ENCODE results near the gene TTF1. TPM values are rescaled to one million over a fixed set of nuclear protein-coding genes. Genes with fewer than 3 reads are reported as not detected.

Gene TTF1
- total and polyA plus RNA-seq, 9 of the 15 experiments (the other 6 are each of a cell fraction or from before 2014, with no cell fraction given) = 9.0 to 18.5 (median 15.8) TPM

- TF ChIP-seq NR2C1 (IDR thresholded peaks at IDR 0.05) (peak; percentile 87), NR2C1 (tag; IDR thresholded peaks at IDR 0.05) (peak; percentile 85), NCOA4 (IDR thresholded peaks at IDR 0.05; ENCODE audit: partially characterized antibody) (no peak), PCBP1 (IDR thresholded peaks at IDR 0.05; ENCODE audit: low read depth, low read length, poor library complexity, severe bottlenecking) (peak; percentile 93), CREM (IDR thresholded peaks at IDR 0.05; ENCODE audit: low read depth) (peak; percentile 91), USF1 (CRISPR knock-in tag; IDR thresholded peaks at IDR 0.05) (no peak), ILK (tag; IDR thresholded peaks at IDR 0.05; ENCODE audit: borderline replicate concordance, low read depth) (no peak), TAF1 (IDR thresholded peaks at IDR 0.05; ENCODE audit: control insufficient read depth, extremely low read depth, insufficient read depth, low read length, severe bottlenecking) (peak; percentile 79), KLF1 (tag; IDR thresholded peaks at IDR 0.05) (no peak; the same call in none of the 2 replicates), SIN3A (IDR thresholded peaks at IDR 0.05; ENCODE audit: borderline replicate concordance in 2 of 2, control insufficient read depth in 1 of 2, low read depth in 2 of 2, low read length in 2 of 2) (peak; percentile 60 to 83; a peak in 2 of 4 replicates), NRF1 (conservative IDR thresholded peaks at IDR 0.05 in 1 of 2, IDR thresholded peaks at IDR 0.05 in 1 of 2) (peak; percentile 81 to 83), ZNF140 (CRISPR knock-in tag; IDR thresholded peaks at IDR 0.05) (no peak), YY1 (IDR thresholded peaks at IDR 0.05; ENCODE audit: borderline replicate concordance in 1 of 3, control insufficient read depth in 1 of 3, extremely low read depth in 1 of 3, insufficient read depth in 3 of 3, insufficient read length in 1 of 3, insufficient replicate concordance in 2 of 3, low read depth in 1 of 3, low read length in 2 of 3) (peak in 2 of 3 experiments; percentile 77 to 84), ZBTB1 (CRISPR knock-in tag; IDR thresholded peaks at IDR 0.05; ENCODE audit: borderline replicate concordance, low read depth) (peak; percentile 76; the same call in 1 of the 2 replicates), SPI1 (IDR thresholded peaks at IDR 0.05; ENCODE audit: borderline replicate concordance, low read depth, low read length) (peak; percentile 76; the same call in 1 of the 2 replicates), ZNF384 (IDR thresholded peaks at IDR 0.05; ENCODE audit: low read depth, low read length) (peak; percentile 41; the same call in 1 of the 2 replicates), ZFP36 (IDR thresholded peaks at IDR 0.05; ENCODE audit: low read depth, low read length, partially characterized antibody) (peak; percentile 2), U2AF1 (optimal IDR thresholded peaks at IDR 0.05; ENCODE audit: low read depth, low read length) (peak; percentile 77)
- TF ChIP-seq, protein P1, sequence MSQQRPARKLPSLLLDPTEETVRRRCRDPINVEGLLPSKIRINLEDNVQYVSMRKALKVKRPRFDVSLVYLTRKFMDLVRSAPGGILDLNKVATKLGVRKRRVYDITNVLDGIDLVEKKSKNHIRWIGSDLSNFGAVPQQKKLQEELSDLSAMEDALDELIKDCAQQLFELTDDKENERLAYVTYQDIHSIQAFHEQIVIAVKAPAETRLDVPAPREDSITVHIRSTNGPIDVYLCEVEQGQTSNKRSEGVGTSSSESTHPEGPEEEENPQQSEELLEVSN (IDR thresholded peaks at IDR 0.05; ENCODE audit: borderline replicate concordance in 1 of 2, extremely low read depth in 1 of 2, insufficient read depth in 1 of 2, insufficient read length in 1 of 2, low read depth in 1 of 2, low read length in 1 of 2, poor library complexity in 1 of 2, severe bottlenecking in 1 of 2) = peak; percentile 47 to 77
- TF ChIP-seq, protein P2, sequence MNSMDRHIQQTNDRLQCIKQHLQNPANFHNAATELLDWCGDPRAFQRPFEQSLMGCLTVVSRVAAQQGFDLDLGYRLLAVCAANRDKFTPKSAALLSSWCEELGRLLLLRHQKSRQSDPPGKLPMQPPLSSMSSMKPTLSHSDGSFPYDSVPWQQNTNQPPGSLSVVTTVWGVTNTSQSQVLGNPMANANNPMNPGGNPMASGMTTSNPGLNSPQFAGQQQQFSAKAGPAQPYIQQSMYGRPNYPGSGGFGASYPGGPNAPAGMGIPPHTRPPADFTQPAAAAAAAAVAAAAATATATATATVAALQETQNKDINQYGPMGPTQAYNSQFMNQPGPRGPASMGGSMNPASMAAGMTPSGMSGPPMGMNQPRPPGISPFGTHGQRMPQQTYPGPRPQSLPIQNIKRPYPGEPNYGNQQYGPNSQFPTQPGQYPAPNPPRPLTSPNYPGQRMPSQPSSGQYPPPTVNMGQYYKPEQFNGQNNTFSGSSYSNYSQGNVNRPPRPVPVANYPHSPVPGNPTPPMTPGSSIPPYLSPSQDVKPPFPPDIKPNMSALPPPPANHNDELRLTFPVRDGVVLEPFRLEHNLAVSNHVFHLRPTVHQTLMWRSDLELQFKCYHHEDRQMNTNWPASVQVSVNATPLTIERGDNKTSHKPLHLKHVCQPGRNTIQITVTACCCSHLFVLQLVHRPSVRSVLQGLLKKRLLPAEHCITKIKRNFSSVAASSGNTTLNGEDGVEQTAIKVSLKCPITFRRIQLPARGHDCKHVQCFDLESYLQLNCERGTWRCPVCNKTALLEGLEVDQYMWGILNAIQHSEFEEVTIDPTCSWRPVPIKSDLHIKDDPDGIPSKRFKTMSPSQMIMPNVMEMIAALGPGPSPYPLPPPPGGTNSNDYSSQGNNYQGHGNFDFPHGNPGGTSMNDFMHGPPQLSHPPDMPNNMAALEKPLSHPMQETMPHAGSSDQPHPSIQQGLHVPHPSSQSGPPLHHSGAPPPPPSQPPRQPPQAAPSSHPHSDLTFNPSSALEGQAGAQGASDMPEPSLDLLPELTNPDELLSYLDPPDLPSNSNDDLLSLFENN (IDR thresholded peaks at IDR 0.05; ENCODE audit: low read depth in 2 of 2, low read length in 2 of 2) = 0 out of 4 replicates have a peak, but pooled peaks of 1 of the 2 experiments have one; percentile 46
These were observed 51.8 kb downstream of the TTF1 start, which contains the start of gene SETX (continued) for GRCh38 chr9:132354637-132355355.

Measured in K562 (cell line).